Measurements from ENCODE around the gene KLKB1. TPM values are rescaled to one million over a fixed set of nuclear protein-coding genes. Genes with fewer than 3 reads are reported as not detected.

The KLKB1 gene
- total RNA-seq, 4 donors from 2014 or later: 0.62 to 1.1 TPM; not detected in 2

DNA sequence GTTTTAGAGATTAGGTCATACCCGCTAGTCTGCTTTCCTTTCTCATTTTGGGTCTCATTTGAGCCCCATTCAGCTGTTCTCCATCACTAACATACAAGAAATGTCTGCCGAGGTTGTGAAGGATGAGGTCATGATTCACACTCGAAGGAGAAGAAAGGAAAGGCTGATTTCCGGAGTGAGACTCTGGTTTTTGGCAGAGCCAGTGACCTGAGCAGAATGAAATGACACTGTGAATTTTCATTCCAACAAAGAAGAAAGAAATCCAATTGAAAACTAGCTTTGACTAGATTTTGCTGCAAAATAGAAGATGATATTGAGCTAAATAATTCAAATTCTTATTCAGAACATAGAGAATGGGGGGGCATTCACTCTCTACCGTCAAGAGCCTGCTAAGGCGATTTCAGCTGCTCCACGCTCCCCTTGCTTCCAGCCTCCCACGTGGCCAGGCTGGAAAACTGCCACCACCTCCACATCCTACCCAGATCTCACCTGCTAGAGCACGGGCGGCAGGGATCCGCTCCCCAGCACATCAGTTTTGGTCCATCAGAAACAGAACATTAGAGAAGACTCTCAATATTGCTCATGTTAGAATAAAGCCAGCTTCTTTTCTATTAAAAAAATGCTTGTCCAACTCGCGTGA is 77.7 kb downstream of the KLKB1 start:
- Histone ChIP-seq H3K27me3 (no peaks in the 10 kb centered on the region), H3K9me3 (no peaks in the 10 kb centered on the region), H3K4me3 (no peak overlapping the region), H3K36me3 (no peaks in the 10 kb centered on the region), H3K4me1 (no peaks in the 10 kb centered on the region), H3K27ac (no peak overlapping the region)
- no peak for DNase-seq
- intact Hi-C loops (cut with DNase I; ENCODE audit: low total_unique reads): no loop called here
- TF ChIP-seq POLR2A (IDR thresholded peaks at IDR 0.05) (no peak), CTCF (IDR thresholded peaks at IDR 0.05) (no peak)

DNA sequence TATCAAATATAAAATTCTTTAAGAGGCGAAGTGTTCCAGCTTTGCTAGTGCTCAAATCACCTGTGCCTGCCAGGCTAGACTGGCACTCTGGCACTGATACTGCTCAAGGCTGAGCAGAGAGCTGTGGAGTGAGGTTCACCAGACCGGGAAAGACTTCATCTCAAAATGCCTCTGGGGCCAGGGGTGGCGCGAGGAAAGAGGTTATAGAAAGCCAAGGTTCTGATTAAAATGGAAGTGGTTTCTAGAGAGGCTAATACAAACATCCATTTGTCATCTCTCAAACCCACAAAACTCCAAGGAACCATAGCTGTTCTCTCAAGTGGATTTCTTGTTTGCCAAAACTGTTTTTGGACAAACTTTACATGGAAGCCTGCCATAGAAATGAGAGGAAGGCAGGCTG is 80.2 kb downstream of the KLKB1 start:
- Histone ChIP-seq H3K27ac (no peak overlapping the region), H3K4me3 (no peak overlapping the region), H3K4me1 (no peaks in the 10 kb centered on the region), H3K9me3 (no peaks in the 10 kb centered on the region), H3K27me3 (no peaks in the 10 kb centered on the region), H3K36me3 (no peaks in the 10 kb centered on the region)
- no peak for TF ChIP-seq CTCF (IDR thresholded peaks at IDR 0.05)
- TF ChIP-seq POLR2A (IDR thresholded peaks at IDR 0.05): no peak
- DNase-seq: no peak
- intact Hi-C loops (cut with DNase I; ENCODE audit: low total_unique reads): no loop called here

- no peak for DNase-seq
- H3K4me3 ChIP-seq: no peak overlapping the region
- no peaks in the 10 kb centered on the region for H3K36me3 ChIP-seq
- no peaks in the 10 kb centered on the region for H3K9me3 ChIP-seq
- intact Hi-C loops (cut with DNase I; ENCODE audit: low total_unique reads): no loop called here
- TF ChIP-seq POLR2A (IDR thresholded peaks at IDR 0.05) (no peak), CTCF (IDR thresholded peaks at IDR 0.05) (no peak)
- H3K27ac ChIP-seq: no peak overlapping the region
- no peaks in the 10 kb centered on the region for H3K27me3 ChIP-seq
- H3K4me1 ChIP-seq: no peaks in the 10 kb centered on the region
These were observed 80.6 kb downstream of the KLKB1 start for GRCh38 chr4:186307916-186308315.

Other genes starting within 250 kb of the KLKB1 start
- gene TLR3, start 158.4 kb upstream of the KLKB1 start, total RNA-seq: 10 to 100 TPM in 1 of 4 donors, 1 to 10 TPM in 3; 2.9 to 12.6 (median 8.6) TPM
- 10 to 100 TPM in 3 of 4 donors, under 1 TPM in 1; 0.77 to 18.9 (median 17.7) TPM for gene FAM149A, start 122.8 kb upstream of the KLKB1 start, total RNA-seq
- 10 to 100 TPM in 3 of 4 donors, 1 to 10 TPM in 1; 9.7 to 22.5 (median 19.7) TPM for gene CYP4V2, start 35.9 kb upstream of the KLKB1 start, total RNA-seq
- gene F11, start 38.7 kb downstream of the KLKB1 start, total RNA-seq: under 1 TPM in 2 of 4 donors, not detected in 2; 0.48 to 0.67 TPM

Data from uterus (tissue), 4 donors.